ENCODE data around the gene LRRC8A. TPM values are rescaled to one million over a fixed set of nuclear protein-coding genes. Genes with fewer than 3 reads are reported as not detected.

Gene LRRC8A
- 45.4 TPM for polyA plus RNA-seq (2013, experiment 1 of 2)
- polyA plus RNA-seq (2013, experiment 2 of 2): 46.0 TPM

DNA sequence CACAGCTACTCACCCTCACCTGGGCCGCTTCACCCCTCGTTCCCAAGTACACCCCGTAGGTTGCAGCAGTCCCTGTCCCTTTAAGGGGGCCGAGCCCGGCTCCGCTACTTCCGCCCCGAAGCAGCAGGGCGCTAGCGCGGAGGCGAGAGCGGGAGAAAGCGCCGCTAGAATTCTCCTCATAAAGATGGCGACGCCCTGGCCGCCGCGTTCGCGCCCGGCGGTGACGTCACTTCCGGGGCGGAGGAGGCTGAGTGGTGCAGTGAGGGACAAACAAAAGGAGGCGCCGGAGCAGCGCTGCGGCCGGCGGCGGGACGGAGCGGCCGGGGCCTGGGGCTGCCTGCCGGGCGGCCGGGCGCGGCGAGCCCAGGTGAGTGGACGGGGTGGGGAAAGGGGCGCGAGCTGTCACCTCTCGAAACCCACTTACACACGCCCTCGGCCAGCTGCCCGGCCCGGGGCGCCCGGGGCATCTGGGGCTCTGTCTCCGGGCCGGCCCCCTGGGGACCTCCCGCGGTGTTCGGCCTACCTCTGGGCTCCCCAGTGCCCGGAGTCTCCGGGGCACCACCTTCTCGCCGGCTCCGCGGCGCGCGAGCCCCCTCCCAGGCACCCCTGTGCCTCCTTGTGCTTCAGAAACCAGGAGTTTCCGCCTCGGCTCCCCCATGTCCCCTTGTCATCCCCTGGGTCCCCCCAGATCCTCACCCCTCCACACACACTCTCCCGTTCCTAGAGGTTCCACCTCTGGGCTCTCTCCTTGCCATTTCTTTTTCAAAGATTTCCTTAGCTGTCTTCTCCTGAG lies at the start of gene LRRC8A, which contains the start of gene KYAT1:
Gene LRRC8A (plus strand): TSS at position 250 of the 793 bp plus-strand sequence. CDS start 25,032 bp downstream, outside the sequence.
Gene KYAT1 (minus strand): TSS at position 67 of the 793 bp plus-strand sequence. CDS start 36,545 bp downstream, outside the sequence.
- Histone ChIP-seq H3K18ac (ENCODE audit: low read depth in 1 of 2, low read length in 2 of 2) (peak within 1 kb of the TSS; percentile 81 to 89), H3K9ac (ENCODE audit: low read length) (peak within 1 kb of the TSS; percentile 92), H3K4me3 (ENCODE audit: insufficient read depth in 1 of 2, low read depth in 1 of 2, low read length in 2 of 2) (peak within 1 kb of the TSS; percentile 83 to 97), H3K36me3 (ENCODE audit: control insufficient read depth in 1 of 2, insufficient read depth in 2 of 2, low read depth in 1 of 2, low read length in 2 of 2) (peaks cover 19 to 25% of the 10 kb centered on the region in 2 experiments), H2BK120ac (ENCODE audit: low read depth, low read length) (peak within 1 kb of the TSS; percentile 62), H3K14ac (ENCODE audit: low read length in 2 of 2) (peak within 1 kb of the TSS in 1 of 2 experiments; percentile 94), H3K9me3 (ENCODE audit: control insufficient read depth, low read length) (no peaks in the 10 kb centered on the region), H2BK5ac (ENCODE audit: low read depth, low read length, poor library complexity, severe bottlenecking) (peak within 1 kb of the TSS; percentile 92), H3K79me1 (replicated peaks; ENCODE audit: low read length, poor library complexity, severe bottlenecking) (peaks cover 29% of the 10 kb centered on the region), H2AK5ac (ENCODE audit: low read length, severe bottlenecking) (peak within 1 kb of the TSS; percentile 29), H3K23ac (ENCODE audit: low read length in 2 of 2) (peak within 1 kb of the TSS in 1 of 2 experiments; percentile 79), H3K27me3 (ENCODE audit: control insufficient read depth in 1 of 2, insufficient read depth in 1 of 2, low read length in 2 of 2) (no peaks in the 10 kb centered on the region), H2AFZ (ENCODE audit: low read depth, low read length) (peak within 1 kb of the TSS; percentile 86), H2BK15ac (ENCODE audit: low read depth, poor library complexity, severe bottlenecking) (peak within 1 kb of the TSS; percentile 73), H4K8ac (ENCODE audit: low read length) (peak within 1 kb of the TSS; percentile 92), H3K4ac (ENCODE audit: low read depth in 1 of 2, low read length in 2 of 2) (peak within 1 kb of the TSS; percentile 79 to 85), H3K4me1 (ENCODE audit: control insufficient read depth, insufficient read depth, low read depth, low read length) (peaks cover 19% of the 10 kb centered on the region), H2BK12ac (ENCODE audit: low read length in 2 of 2) (peak within 1 kb of the TSS; percentile 64 to 67), H3K4me2 (ENCODE audit: low read length, poor library complexity, severe bottlenecking) (peak within 1 kb of the TSS; percentile 90), H4K91ac (ENCODE audit: low read length) (peak within 1 kb of the TSS; percentile 57), H3K27ac (ENCODE audit: low read length, poor library complexity, severe bottlenecking) (peak within 1 kb of the TSS; percentile 62)
- under 1% methylated on average over 49 of the region's 70 CpGs for WGBS
- peak; percentile 96 for DNase-seq

GRCh38 chr9:128833696-128834095 lies 48.2 kb upstream of the LRRC8A start:
- Histone ChIP-seq H3K9ac (ENCODE audit: low read length) (no peak overlapping the region), H3K27me3 (ENCODE audit: control insufficient read depth in 1 of 2, insufficient read depth in 1 of 2, low read length in 2 of 2) (no peaks in the 10 kb centered on the region), H4K8ac (ENCODE audit: low read length) (no peak overlapping the region), H2AK5ac (ENCODE audit: low read length, severe bottlenecking) (no peak overlapping the region), H3K36me3 (ENCODE audit: control insufficient read depth in 1 of 2, insufficient read depth in 2 of 2, low read depth in 1 of 2, low read length in 2 of 2) (peaks cover 24 to 39% of the 10 kb centered on the region in 2 experiments), H3K14ac (ENCODE audit: low read length in 2 of 2) (no peak overlapping the region), H2BK5ac (ENCODE audit: low read depth, low read length, poor library complexity, severe bottlenecking) (no peak overlapping the region), H2BK15ac (ENCODE audit: low read depth, poor library complexity, severe bottlenecking) (no peak overlapping the region), H3K18ac (ENCODE audit: low read depth in 1 of 2, low read length in 2 of 2) (no peak overlapping the region), H3K27ac (ENCODE audit: low read length, poor library complexity, severe bottlenecking) (no peak overlapping the region), H2BK120ac (ENCODE audit: low read depth, low read length) (no peak overlapping the region), H3K79me1 (replicated peaks; ENCODE audit: low read length, poor library complexity, severe bottlenecking) (peaks cover 9% of the 10 kb centered on the region), H3K4ac (ENCODE audit: low read depth in 1 of 2, low read length in 2 of 2) (no peak overlapping the region), H3K9me3 (ENCODE audit: control insufficient read depth, low read length) (no peaks in the 10 kb centered on the region), H2AFZ (ENCODE audit: low read depth, low read length) (no peak overlapping the region), H2BK12ac (ENCODE audit: low read length in 2 of 2) (no peak overlapping the region), H3K4me1 (ENCODE audit: control insufficient read depth, insufficient read depth, low read depth, low read length) (peaks cover 12% of the 10 kb centered on the region), H3K4me2 (ENCODE audit: low read length, poor library complexity, severe bottlenecking) (no peak overlapping the region), H3K4me3 (ENCODE audit: insufficient read depth in 1 of 2, low read depth in 1 of 2, low read length in 2 of 2) (no peak overlapping the region), H3K23ac (ENCODE audit: low read length in 2 of 2) (no peak overlapping the region), H4K91ac (ENCODE audit: low read length) (no peak overlapping the region)
- DNase-seq: no peak
- WGBS: 94% methylated on average over 10 of the region's 10 CpGs

GRCh38 chr9:128835246-128836210 lies 46.4 kb upstream of the LRRC8A start:
- no peak overlapping the region for H3K9ac ChIP-seq (ENCODE audit: low read length)
- H3K4ac ChIP-seq (ENCODE audit: low read depth in 1 of 2, low read length in 2 of 2): no peak overlapping the region
- peaks cover 5% of the 10 kb centered on the region for H3K4me1 ChIP-seq (ENCODE audit: control insufficient read depth, insufficient read depth, low read depth, low read length)
- no peak overlapping the region for H3K14ac ChIP-seq (ENCODE audit: low read length in 2 of 2)
- no peak overlapping the region for H2BK15ac ChIP-seq (ENCODE audit: low read depth, poor library complexity, severe bottlenecking)
- no peak overlapping the region for H2BK12ac ChIP-seq (ENCODE audit: low read length in 2 of 2)
- no peak overlapping the region for H4K8ac ChIP-seq (ENCODE audit: low read length)
- H2AFZ ChIP-seq (ENCODE audit: low read depth, low read length): no peak overlapping the region
- H4K91ac ChIP-seq (ENCODE audit: low read length): no peak overlapping the region
- no peak overlapping the region for H3K4me3 ChIP-seq (ENCODE audit: insufficient read depth in 1 of 2, low read depth in 1 of 2, low read length in 2 of 2)
- no peak overlapping the region for H2BK120ac ChIP-seq (ENCODE audit: low read depth, low read length)
- no peak overlapping the region for H2AK5ac ChIP-seq (ENCODE audit: low read length, severe bottlenecking)
- H3K27me3 ChIP-seq (ENCODE audit: control insufficient read depth in 1 of 2, insufficient read depth in 1 of 2, low read length in 2 of 2): no peaks in the 10 kb centered on the region
- peaks cover 2% of the 10 kb centered on the region for H3K79me1 ChIP-seq (replicated peaks; ENCODE audit: low read length, poor library complexity, severe bottlenecking)
- H3K27ac ChIP-seq (ENCODE audit: low read length, poor library complexity, severe bottlenecking): no peak overlapping the region
- DNase-seq: no peak
- H3K36me3 ChIP-seq (ENCODE audit: control insufficient read depth in 1 of 2, insufficient read depth in 2 of 2, low read depth in 1 of 2, low read length in 2 of 2): peaks cover 24 to 39% of the 10 kb centered on the region in 2 experiments
- H2BK5ac ChIP-seq (ENCODE audit: low read depth, low read length, poor library complexity, severe bottlenecking): no peak overlapping the region
- no peak overlapping the region for H3K23ac ChIP-seq (ENCODE audit: low read length in 2 of 2)
- no peak overlapping the region for H3K4me2 ChIP-seq (ENCODE audit: low read length, poor library complexity, severe bottlenecking)
- no peak overlapping the region for H3K18ac ChIP-seq (ENCODE audit: low read depth in 1 of 2, low read length in 2 of 2)
- WGBS: 97% methylated on average over 28 of the region's 28 CpGs
- H3K9me3 ChIP-seq (ENCODE audit: control insufficient read depth, low read length): no peaks in the 10 kb centered on the region
